Body of pancreas (tissue), 4 donors: ENCODE results near the gene DNAH12.

Experiments
- CTCF ChIP-seq, 7 experiments: fragments of 450-650 bp in 4 of 7; fragments of 200-600 bp in 3 of 7; sonication (generic) in 3 of 7; IDR thresholded peaks; one replicate each; pipeline ENCODE4 v1.5.1; 2016 to 2019; ENCODE audit warnings: antibody characterized with exemption in 7 of 7
- POLR2A ChIP-seq, 3 donors: fragments of 450-650 bp; IDR thresholded peaks; one replicate each; pipeline ENCODE4 v1.6.1; 2016; ENCODE audit warnings: antibody characterized with exemption in 3 of 3, mild to moderate bottlenecking in 2 of 3

DNA sequence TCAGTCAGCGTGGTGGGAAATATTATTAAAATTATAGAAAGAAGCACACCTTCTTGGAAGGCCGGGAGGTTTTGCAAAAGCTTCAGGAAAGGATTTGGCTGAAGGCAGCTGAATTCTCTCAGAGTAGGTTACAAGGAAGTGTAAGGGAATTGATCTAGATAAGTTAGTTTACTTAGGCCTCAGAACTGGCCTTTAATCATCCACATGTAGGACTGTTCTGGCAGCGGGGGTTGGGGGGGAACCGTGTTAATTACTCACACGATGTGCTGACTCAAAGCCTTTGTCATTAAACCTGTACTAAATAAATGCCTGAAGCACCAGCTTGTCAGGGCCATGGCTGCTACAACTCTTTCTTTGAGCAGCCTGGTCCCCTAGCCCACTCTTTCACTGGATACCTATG, 264.5 kb downstream of the DNAH12 start:
- TF ChIP-seq CTCF (IDR thresholded peaks at IDR 0.05): no peak
- no peak for TF ChIP-seq POLR2A (IDR thresholded peaks at IDR 0.05)
